B cell (primary cell): Measurements from ENCODE around the gene BEND4. TPM values are rescaled to one million over a fixed set of nuclear protein-coding genes. Genes with fewer than 3 reads are reported as not detected.

Experiments
- ATAC-seq: fragments of 200-7000 bp; cut with Tn5 transposase; one replicate; pipeline ENCODE4 v1.10.0; 2021; ENCODE audit warnings: low read depth, mild to moderate bottlenecking, moderate number of reproducible peaks, moderate library complexity
- CTCF ChIA-PET: fragments of 350-600 bp; sonication (Branson Sonifier 250); formaldehyde crosslinking; loops from one replicate; lab custom pipeline; 2021; ENCODE audit warnings: antibody characterized with exemption, inconsistent platforms; lab: Charles Lee
- POLR2A ChIA-PET: fragments of 350-600 bp; sonication (Branson Sonifier 250); formaldehyde crosslinking; loops from one replicate; lab custom pipeline; 2021; ENCODE audit warnings: antibody characterized with exemption; lab: Charles Lee
- DNase-seq: peaks from one replicate; pipeline ENCODE4 v3.0.0; 2013
- H2AFZ ChIP-seq: 2 replicates; pipeline ENCODE4 v1.6.1; 2012; ENCODE audit warnings: mild to moderate bottlenecking, low read depth, low read length; ENCODE audit not compliant: insufficient read depth, poor library complexity, severe bottlenecking
- H3K27ac ChIP-seq, 2 donors: 1 replicate in 1 of 2; 2 replicates in 1 of 2; pipeline ENCODE4 v1.5.1; 2012 to 2013; ENCODE audit warnings: low read length in 2 of 2, mild to moderate bottlenecking in 2 of 2, moderate library complexity in 1 of 2
- H3K27me3 ChIP-seq, 4 experiments: fragments of 200-600 bp in 1 of 4; sonication (generic) in 1 of 4; replicated peaks in 1 of 4; 1 replicate in 2 of 4; 2 replicates in 2 of 4; pipeline versions ENCODE4 v1.6.1 to v1.7.0; 2013 to 2016; ENCODE audit warnings: low read length in 3 of 4, mild to moderate bottlenecking in 2 of 4, mixed read lengths in 1 of 4, moderate library complexity in 1 of 4; ENCODE audit not compliant: insufficient read depth in 4 of 4, control insufficient read depth in 3 of 4; ENCODE audit errors: control extremely low read depth in 1 of 4
- H3K36me3 ChIP-seq, 2 experiments: replicated peaks in 1 of 2; 1 replicate in 1 of 2; 2 replicates in 1 of 2; pipeline versions ENCODE4 v1.6.1 to v1.7.1; 2013; ENCODE audit warnings: low read length in 1 of 2; ENCODE audit not compliant: insufficient read depth in 2 of 2, control insufficient read depth in 1 of 2; ENCODE audit errors: control extremely low read depth in 1 of 2, extremely low read depth in 1 of 2
- H3K4me1 ChIP-seq, 2 donors: fragments of 200-600 bp in 1 of 2; sonication (generic) in 1 of 2; 1 replicate in 1 of 2; 2 replicates in 1 of 2; pipeline versions ENCODE4 v1.5.1 to v1.6.1; 2013 to 2017; ENCODE audit warnings: low read length in 2 of 2; ENCODE audit not compliant: control insufficient read depth in 2 of 2, insufficient read depth in 2 of 2
- H3K4me2 ChIP-seq: replicated peaks from 2 replicates; pipeline ENCODE3; 2012; ENCODE audit warnings: mild to moderate bottlenecking, low read depth, low read length; ENCODE audit not compliant: poor library complexity, severe bottlenecking
- H3K4me3 ChIP-seq, 5 experiments: fragments of 200-600 bp in 1 of 5; sonication (generic) in 1 of 5; 1 replicate in 3 of 5; 2 replicates in 2 of 5; pipeline versions ENCODE4 v1.5.1 to v1.7.0; 2011 to 2016; ENCODE audit warnings: low read length in 4 of 5, mild to moderate bottlenecking in 4 of 5, low read depth in 2 of 5, control low read depth in 1 of 5, moderate library complexity in 1 of 5; ENCODE audit not compliant: insufficient read depth in 1 of 5; ENCODE audit errors: control extremely low read depth in 1 of 5, extremely low read depth in 1 of 5
- H3K79me2 ChIP-seq: fragments of 200-600 bp; sonication (generic); one replicate; pipeline ENCODE4 v1.6.0; 2016; ENCODE audit warnings: low read length; ENCODE audit not compliant: control insufficient read depth, insufficient read depth
- H3K9ac ChIP-seq: fragments of 200-600 bp; sonication (generic); 2 replicates; pipeline ENCODE4 v1.6.1; 2017; ENCODE audit warnings: mild to moderate bottlenecking, low read length, moderate library complexity
- H3K9me3 ChIP-seq, 3 donors: one replicate each; pipeline versions ENCODE4 v1.6.1 to v1.7.1; 2013; ENCODE audit warnings: low read length in 2 of 3; ENCODE audit not compliant: control insufficient read depth in 2 of 3, insufficient read depth in 1 of 3; ENCODE audit errors: control extremely low read depth in 1 of 3
- H4K20me1 ChIP-seq: 2 replicates; pipeline ENCODE4 v1.6.0; 2012; ENCODE audit warnings: mild to moderate bottlenecking, low read length; ENCODE audit not compliant: insufficient read depth, control insufficient read depth, poor library complexity, severe bottlenecking
- H3K27ac Mint-ChIP-seq: one replicate; pipeline ENCODE4 v1.8.0; 2021; ENCODE audit warnings: mixed read lengths
- H3K27me3 Mint-ChIP-seq: one replicate; pipeline ENCODE4 v1.8.0; 2021; ENCODE audit warnings: mixed read lengths
- H3K4me1 Mint-ChIP-seq: one replicate; pipeline ENCODE4 v1.8.0; 2021; ENCODE audit warnings: mixed read lengths
- H3K4me3 Mint-ChIP-seq: one replicate; pipeline ENCODE4 v1.8.0; 2021; ENCODE audit warnings: mixed read lengths
- H3K9me3 Mint-ChIP-seq: one replicate; pipeline ENCODE4 v1.8.0; 2022; ENCODE audit warnings: mixed read lengths; ENCODE audit not compliant: insufficient read depth
- EZH2 ChIP-seq: IDR thresholded peaks from 2 replicates; pipeline ENCODE4 v1.6.1; 2012; ENCODE audit warnings: borderline replicate concordance, low read depth, mild to moderate bottlenecking, moderate library complexity, low read length; ENCODE audit not compliant: insufficient read depth, poor library complexity, severe bottlenecking
- WGBS: methylation state at CpG from one replicate; pipeline ENCODE4 v1.1.5; 2013; ENCODE audit warnings: missing lambda C conversion rate; ENCODE audit not compliant: insufficient coverage; 5-methylcytosine and 5-hydroxymethylcytosine counted together
- intact Hi-C: fragments of 100-400 bp; cut with micrococcal nuclease; formaldehyde crosslinking; loops from one replicate; pipeline ENCODE4 v1.10.0; 2022
- polyA plus RNA-seq: library from polyadenylated mRNA; depleted of rRNA; stranded (reverse); fragments of >200 nt; gene quantifications from 2 replicates; pipeline ENCODE4 v1.2.3, GENCODE V29; 2012
- total RNA-seq, 2 donors: library from RNA; stranded (reverse); fragments of 120-200 nt in 1 of 2; gene quantifications; 1 replicate in 1 of 2; 2 replicates in 1 of 2; pipeline versions ENCODE4 v1.2.3 to v1.2.4, GENCODE V29; 2013 to 2022
- TF ChIP-seq, protein P1 (sequence below): fragments of 200-600 bp; IDR thresholded peaks from one replicate; pipeline ENCODE4 v1.8.0; 2022; ENCODE audit warnings: antibody characterized with exemption, mild to moderate bottlenecking

BEND4 gene
- total and polyA plus RNA-seq, 2 donors (not counting 1 experiment from before 2014, with no cell fraction given): 4.3 to 18.6 TPM

- H3K27ac Mint-ChIP-seq: no peak overlapping the region
- no peaks in the 10 kb centered on the region for H3K9me3 Mint-ChIP-seq
- Histone ChIP-seq H3K27me3 (no peaks in the 10 kb centered on the region), H2AFZ (no peak overlapping the region), H3K9me3 (no peaks in the 10 kb centered on the region), H3K4me3 (no peak overlapping the region), H3K36me3 (peaks cover 14 to 17% of the 10 kb centered on the region in 2 experiments), H4K20me1 (no peaks in the 10 kb centered on the region), H3K79me2 (no peaks in the 10 kb centered on the region), H3K9ac (no peak overlapping the region), H3K4me2 (no peak overlapping the region), H3K27ac (no peak overlapping the region), H3K4me1 (no peaks in the 10 kb centered on the region)
- ATAC-seq (no peak), DNase-seq (no peak)
- no CpG with 5 or more reads among the region's 2 CpGs for WGBS
- ChIA-PET CTCF (no interaction called here), POLR2A (no interaction called here)
- H3K4me1 Mint-ChIP-seq: no peaks in the 10 kb centered on the region
- H3K27me3 Mint-ChIP-seq: no peaks in the 10 kb centered on the region
- no peak overlapping the region for H3K4me3 Mint-ChIP-seq
- TF ChIP-seq, protein P1, sequence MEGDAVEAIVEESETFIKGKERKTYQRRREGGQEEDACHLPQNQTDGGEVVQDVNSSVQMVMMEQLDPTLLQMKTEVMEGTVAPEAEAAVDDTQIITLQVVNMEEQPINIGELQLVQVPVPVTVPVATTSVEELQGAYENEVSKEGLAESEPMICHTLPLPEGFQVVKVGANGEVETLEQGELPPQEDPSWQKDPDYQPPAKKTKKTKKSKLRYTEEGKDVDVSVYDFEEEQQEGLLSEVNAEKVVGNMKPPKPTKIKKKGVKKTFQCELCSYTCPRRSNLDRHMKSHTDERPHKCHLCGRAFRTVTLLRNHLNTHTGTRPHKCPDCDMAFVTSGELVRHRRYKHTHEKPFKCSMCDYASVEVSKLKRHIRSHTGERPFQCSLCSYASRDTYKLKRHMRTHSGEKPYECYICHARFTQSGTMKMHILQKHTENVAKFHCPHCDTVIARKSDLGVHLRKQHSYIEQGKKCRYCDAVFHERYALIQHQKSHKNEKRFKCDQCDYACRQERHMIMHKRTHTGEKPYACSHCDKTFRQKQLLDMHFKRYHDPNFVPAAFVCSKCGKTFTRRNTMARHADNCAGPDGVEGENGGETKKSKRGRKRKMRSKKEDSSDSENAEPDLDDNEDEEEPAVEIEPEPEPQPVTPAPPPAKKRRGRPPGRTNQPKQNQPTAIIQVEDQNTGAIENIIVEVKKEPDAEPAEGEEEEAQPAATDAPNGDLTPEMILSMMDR: no peak
- TF ChIP-seq EZH2: no peak
- intact Hi-C loops: no loop called here
Measured at GRCh38 chr4:42066402-42066801, 86.1 kb downstream of the BEND4 start.

Other genes with a start within 250 kb of the BEND4 start
- 36.9 and 39.2 TPM in 2 replicates for gene TMEM33, start 217.2 kb downstream of the BEND4 start, total RNA-seq
- gene TMEM33, start 217.2 kb downstream of the BEND4 start, polyA plus RNA-seq: 9.9 and 10.5 TPM in 2 replicates
- 0.19 and 0.20 TPM in 2 replicates for gene DCAF4L1, start 170.9 kb downstream of the BEND4 start, total RNA-seq
- 0.31 and 0.36 TPM in 2 replicates for gene DCAF4L1, start 170.9 kb downstream of the BEND4 start, polyA plus RNA-seq
- 35.2 and 37.0 TPM in 2 replicates for gene SLC30A9, start 162.1 kb downstream of the BEND4 start, total RNA-seq
- gene SLC30A9, start 162.1 kb downstream of the BEND4 start, polyA plus RNA-seq: 9.9 and 12.6 TPM in 2 replicates
- not detected in 2 replicates for gene SHISA3, start 244.8 kb upstream of the BEND4 start, total RNA-seq
- gene SHISA3, start 244.8 kb upstream of the BEND4 start, polyA plus RNA-seq: not detected in 2 replicates